IMR-90 (cell line): ENCODE results near the gene ZNF497. TPM values are rescaled to one million over a fixed set of nuclear protein-coding genes. Genes with fewer than 3 reads are reported as not detected.

Experiments used
- ATAC-seq: fragments of 200-7000 bp; cut with Tn5 transposase; 2 replicates; pipeline ENCODE4 v1.9.1; 2020; ENCODE audit warnings: low read depth, mild to moderate bottlenecking, moderate library complexity
- BruUV-seq: library from RNA; stranded (reverse); fragments of 400-500 nt; replicated peaks from 2 replicates; lab custom pipeline; 2021; lab: Mats Ljungman, UMichigan
- CTCF ChIA-PET: fragments of 300-600 bp; formaldehyde crosslinking; extraction: SDS; loops from one replicate; lab custom pipeline; 2021; ENCODE audit warnings: antibody characterized with exemption; lab: Yijun Ruan, JAX
- POLR2A ChIA-PET: fragments of 300-600 bp; sonication (Branson Sonifier 250); formaldehyde crosslinking; loops from one replicate; lab custom pipeline; 2022; ENCODE audit warnings: antibody characterized with exemption; ENCODE audit not compliant: unreplicated experiment; lab: Charles Lee
- DNase-seq: peaks from one replicate; pipeline ENCODE4 v3.0.0; 2013
- H2AFZ ChIP-seq: replicated peaks from 2 replicates; pipeline ENCODE3; 2013; ENCODE audit warnings: low read length, mild to moderate bottlenecking; ENCODE audit not compliant: poor library complexity
- H2AK5ac ChIP-seq: 2 replicates; pipeline ENCODE4 v1.6.1; 2013; ENCODE audit warnings: low read depth, low read length, inconsistent platforms
- H2AK9ac ChIP-seq: replicated peaks from 2 replicates; pipeline ENCODE3; 2013; ENCODE audit warnings: mild to moderate bottlenecking, low read depth, low read length, moderate library complexity; ENCODE audit not compliant: poor library complexity
- H2BK120ac ChIP-seq: 2 replicates; pipeline ENCODE4 v1.6.1; 2013; ENCODE audit warnings: low read depth, low read length, inconsistent platforms
- H2BK15ac ChIP-seq: 3 replicates; pipeline ENCODE4 v1.6.1; 2013; ENCODE audit warnings: low read depth, low read length, inconsistent platforms
- H2BK20ac ChIP-seq: 2 replicates; pipeline ENCODE4 v1.6.1; 2013; ENCODE audit warnings: low read depth, mild to moderate bottlenecking, inconsistent platforms, low read length, moderate library complexity
- H2BK5ac ChIP-seq: 2 replicates; pipeline ENCODE4 v1.6.1; 2013; ENCODE audit warnings: mild to moderate bottlenecking, low read depth, low read length, inconsistent platforms; ENCODE audit not compliant: poor library complexity, severe bottlenecking
- H3K14ac ChIP-seq: replicated peaks from 2 replicates; pipeline ENCODE4 v1.6.1; 2013; ENCODE audit warnings: low read depth, low read length, inconsistent platforms
- H3K18ac ChIP-seq: 2 replicates; pipeline ENCODE4 v1.6.1; 2013; ENCODE audit warnings: low read depth, low read length, control low read depth
- H3K23ac ChIP-seq: 2 replicates; pipeline ENCODE4 v1.6.1; 2013; ENCODE audit warnings: low read depth, low read length, inconsistent platforms
- H3K27ac ChIP-seq: 2 replicates; pipeline ENCODE4 v1.5.1; 2013; ENCODE audit warnings: mild to moderate bottlenecking, control low read depth, low read length; ENCODE audit not compliant: insufficient read depth
- H3K27me3 ChIP-seq: 2 replicates; pipeline ENCODE4 v1.6.1; 2013; ENCODE audit warnings: low read length; ENCODE audit not compliant: control insufficient read depth, insufficient read depth
- H3K36me3 ChIP-seq: 2 replicates; pipeline ENCODE4 v1.6.1; 2013; ENCODE audit warnings: low read length, mixed read lengths; ENCODE audit not compliant: control insufficient read depth, insufficient read depth
- H3K4ac ChIP-seq: 2 replicates; pipeline ENCODE4 v1.6.1; 2013; ENCODE audit warnings: low read depth, low read length, inconsistent platforms
- H3K4me1 ChIP-seq: 2 replicates; pipeline ENCODE4 v1.6.1; 2013; ENCODE audit warnings: low read length, mixed read lengths; ENCODE audit not compliant: control insufficient read depth, insufficient read depth
- H3K4me2 ChIP-seq: 2 replicates; pipeline ENCODE4 v1.6.1; 2013; ENCODE audit warnings: low read depth, mild to moderate bottlenecking, control low read depth, low read length, moderate library complexity
- H3K4me3 ChIP-seq: 2 replicates; pipeline ENCODE4 v1.5.1; 2013; ENCODE audit warnings: low read depth, mild to moderate bottlenecking, control low read depth, low read length, moderate library complexity; ENCODE audit not compliant: insufficient read depth
- H3K56ac ChIP-seq: 2 replicates; pipeline ENCODE4 v1.6.1; 2013; ENCODE audit warnings: low read length, inconsistent platforms; ENCODE audit not compliant: insufficient read depth; ENCODE audit errors: extremely low read depth
- H3K79me1 ChIP-seq, 2 experiments: 2 replicates each; pipeline ENCODE4 v1.6.1; 2013; ENCODE audit warnings: low read length in 2 of 2, inconsistent platforms in 1 of 2, low read depth in 1 of 2
- H3K9ac ChIP-seq: 2 replicates; pipeline ENCODE4 v1.6.1; 2013; ENCODE audit warnings: low read depth, low read length, control low read depth
- H3K9me1 ChIP-seq: 2 replicates; pipeline ENCODE4 v1.6.1; 2013; ENCODE audit warnings: low read length, inconsistent platforms; ENCODE audit not compliant: insufficient read depth
- H3K9me3 ChIP-seq: 2 replicates; pipeline ENCODE4 v1.6.1; 2013; ENCODE audit warnings: low read length; ENCODE audit not compliant: control insufficient read depth, insufficient read depth
- H4K20me1 ChIP-seq: 2 replicates; pipeline ENCODE4 v1.6.1; 2013; ENCODE audit warnings: low read length, inconsistent platforms; ENCODE audit not compliant: insufficient read depth
- H4K5ac ChIP-seq: 2 replicates; pipeline ENCODE4 v1.6.1; 2013; ENCODE audit warnings: mild to moderate bottlenecking, low read depth, low read length, control low read depth
- H4K8ac ChIP-seq, 2 experiments: 2 replicates each; pipeline ENCODE4 v1.6.1; 2013; ENCODE audit warnings: low read depth in 2 of 2, low read length in 2 of 2, control low read depth in 1 of 2, inconsistent platforms in 1 of 2
- H4K91ac ChIP-seq: 2 replicates; pipeline ENCODE4 v1.6.1; 2013; ENCODE audit warnings: low read depth, low read length, inconsistent platforms; ENCODE audit not compliant: insufficient read depth
- BHLHE40 ChIP-seq: fragments of 150-350 bp; IDR thresholded peaks from 2 replicates; pipeline ENCODE4 v1.6.1; 2016; ENCODE audit warnings: mild to moderate bottlenecking, low read depth, low read length
- CEBPB ChIP-seq: IDR thresholded peaks from 2 replicates; pipeline ENCODE4 v1.6.1; 2012; ENCODE audit warnings: low read depth, low read length, improper control_type of control experiment
- MXI1 ChIP-seq: IDR thresholded peaks from 2 replicates; pipeline ENCODE4 v1.6.1; 2012; ENCODE audit warnings: low read depth, mild to moderate bottlenecking, low read length, moderate library complexity, borderline replicate concordance
- NFE2L2 ChIP-seq: fragments of 150-350 bp; IDR thresholded peaks from 2 replicates; pipeline ENCODE4 v1.6.1; 2016; ENCODE audit warnings: low read depth, mild to moderate bottlenecking, low read length
- POLR2A ChIP-seq: IDR thresholded peaks from 2 replicates; pipeline ENCODE4 v1.6.1; 2012; ENCODE audit warnings: mild to moderate bottlenecking, low read depth, low read length
- RAD21 ChIP-seq: IDR thresholded peaks from 2 replicates; pipeline ENCODE4 v1.6.1; 2012; ENCODE audit warnings: low read length, improper control_type of control experiment
- RFX5 ChIP-seq: IDR thresholded peaks from 2 replicates; pipeline ENCODE4 v1.8.0; 2012; ENCODE audit warnings: low read depth, mild to moderate bottlenecking, low read length, moderate library complexity
- WGBS, 2 experiments: methylation state at CpG; one replicate each; pipeline versions ENCODE4 v1.1.5 to v1.1.7; 2013; ENCODE audit warnings: missing lambda C conversion rate in 2 of 2; ENCODE audit not compliant: insufficient read length in 1 of 2; ENCODE audit errors: extremely low coverage in 2 of 2; 5-methylcytosine and 5-hydroxymethylcytosine counted together
- dilution Hi-C: fragments of 300-500 bp; cut with HindIII; formaldehyde crosslinking; loops from one replicate; pipeline ENCODE4 v1.14.3; 2018; ENCODE audit warnings: low sequenced_read_pairs; ENCODE audit not compliant: unreplicated experiment
- in situ Hi-C: fragments of 300-500 bp; cut with MboI; formaldehyde crosslinking; loops from 3 replicates; pipeline ENCODE4 v1.14.3; 2019; ENCODE audit warnings: low sequenced_read_pairs, inconsistent platforms, mixed read lengths
- intact Hi-C: fragments of 100-400 bp; cut with micrococcal nuclease; formaldehyde crosslinking; loops from 2 replicates; pipeline ENCODE4 v1.10.0; 2022
- polyA plus RNA-seq, 3 experiments: library from polyadenylated mRNA; depleted of rRNA; stranded (reverse); fragments of >200 nt; gene quantifications; 2 replicates each; pipeline ENCODE4 v1.2.3, GENCODE V29; 2012; ENCODE audit warnings: low replicate concordance in 1 of 3
- total RNA-seq: library from RNA; depleted of rRNA; stranded (reverse); fragments of >200 nt; gene quantifications from 2 replicates; pipeline ENCODE4 v1.2.3, GENCODE V29; 2012
- TF ChIP-seq, protein P1 (sequence below): fragments of 150-350 bp; IDR thresholded peaks from 2 replicates; pipeline ENCODE4 v1.6.1; 2017; ENCODE audit warnings: mild to moderate bottlenecking, antibody characterized with exemption, low read length, low read depth
- TF ChIP-seq, protein P2 (sequence below): conservative IDR thresholded peaks from 2 replicates; pipeline ENCODE4 v1.5.1; 2012; ENCODE audit warnings: mild to moderate bottlenecking, low read depth, low read length, improper control_type of control experiment
- TF ChIP-seq, protein P3 (sequence below): fragments of 150-350 bp; IDR thresholded peaks from 2 replicates; pipeline ENCODE4 v1.6.1; 2016; ENCODE audit warnings: low read depth, mild to moderate bottlenecking, low read length, moderate library complexity, borderline replicate concordance

ZNF497 gene
- total and polyA plus RNA-seq, 2 of the 4 experiments (the other 2 are of a cell fraction) = 0.18 to 0.24 TPM

DNA sequence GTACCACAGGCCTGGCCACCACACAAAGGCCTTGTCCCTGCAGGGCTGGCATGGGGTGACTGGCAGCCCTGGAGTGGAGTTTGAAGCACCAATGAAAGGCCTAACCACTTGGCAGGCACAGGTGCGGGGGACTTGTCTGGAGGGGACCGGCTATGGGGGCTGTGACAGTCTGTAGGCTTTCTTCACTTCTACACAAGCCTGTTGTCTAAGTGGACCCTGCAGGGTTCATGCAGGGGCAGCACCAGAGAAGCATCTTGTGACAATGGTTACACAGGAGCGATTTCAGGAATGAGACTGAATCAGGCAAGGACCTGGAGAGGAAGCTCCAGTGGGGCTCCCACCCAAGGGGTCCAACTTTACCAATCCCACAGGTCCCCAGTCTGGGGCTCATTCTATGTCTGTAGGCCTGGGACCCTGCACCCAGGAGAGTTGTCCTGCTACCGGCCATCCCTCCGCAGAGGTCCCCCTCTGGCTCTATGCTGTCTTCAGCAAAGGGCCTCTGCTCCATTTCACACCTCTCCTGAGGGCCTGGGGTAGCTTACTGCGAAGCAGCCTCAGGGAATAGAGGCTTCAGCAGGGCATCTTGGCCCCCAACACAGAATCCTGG is 20.5 kb upstream of the ZNF497 start:
- Histone ChIP-seq H2BK5ac (no peak overlapping the region), H3K9me3 (no peaks in the 10 kb centered on the region), H4K8ac (no peak overlapping the region), H2AFZ (no peak overlapping the region), H3K14ac (no peak overlapping the region), H3K4me3 (no peak overlapping the region), H3K4me1 (peaks cover 18% of the 10 kb centered on the region), H3K56ac (no peak overlapping the region), H3K18ac (no peak overlapping the region), H3K4ac (no peak overlapping the region), H2BK120ac (no peak overlapping the region), H3K79me1 (peaks cover 22 to 53% of the 10 kb centered on the region in 2 experiments; a peak in 3 of 4 replicates), H3K27me3 (no peaks in the 10 kb centered on the region), H3K23ac (no peak overlapping the region), H2AK9ac (peak overlapping the region; percentile 68), H3K4me2 (no peak overlapping the region), H4K91ac (no peak overlapping the region), H3K36me3 (peaks cover 1% of the 10 kb centered on the region; the same call in 1 of the 2 replicates), H2AK5ac (no peak overlapping the region), H3K9ac (no peak overlapping the region), H3K27ac (no peak overlapping the region), H4K5ac (no peak overlapping the region), H2BK15ac (no peak overlapping the region), H2BK20ac (no peak overlapping the region), H4K20me1 (peaks cover 7% of the 10 kb centered on the region), H3K9me1 (peaks cover 31% of the 10 kb centered on the region)
- POLR2A ChIA-PET = no interaction called here
- dilution Hi-C loops (no loop called here), in situ Hi-C loops (no loop called here), intact Hi-C loops (no loop called here)
- TF ChIP-seq POLR2A (no peak), RFX5 (no peak), NFE2L2 (no peak), BHLHE40 (no peak), RAD21 (no peak), CEBPB (no peak), MXI1 (no peak)
- TF ChIP-seq, protein P1, sequence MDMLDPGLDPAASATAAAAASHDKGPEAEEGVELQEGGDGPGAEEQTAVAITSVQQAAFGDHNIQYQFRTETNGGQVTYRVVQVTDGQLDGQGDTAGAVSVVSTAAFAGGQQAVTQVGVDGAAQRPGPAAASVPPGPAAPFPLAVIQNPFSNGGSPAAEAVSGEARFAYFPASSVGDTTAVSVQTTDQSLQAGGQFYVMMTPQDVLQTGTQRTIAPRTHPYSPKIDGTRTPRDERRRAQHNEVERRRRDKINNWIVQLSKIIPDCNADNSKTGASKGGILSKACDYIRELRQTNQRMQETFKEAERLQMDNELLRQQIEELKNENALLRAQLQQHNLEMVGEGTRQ = no peak
- TF ChIP-seq, protein P2, sequence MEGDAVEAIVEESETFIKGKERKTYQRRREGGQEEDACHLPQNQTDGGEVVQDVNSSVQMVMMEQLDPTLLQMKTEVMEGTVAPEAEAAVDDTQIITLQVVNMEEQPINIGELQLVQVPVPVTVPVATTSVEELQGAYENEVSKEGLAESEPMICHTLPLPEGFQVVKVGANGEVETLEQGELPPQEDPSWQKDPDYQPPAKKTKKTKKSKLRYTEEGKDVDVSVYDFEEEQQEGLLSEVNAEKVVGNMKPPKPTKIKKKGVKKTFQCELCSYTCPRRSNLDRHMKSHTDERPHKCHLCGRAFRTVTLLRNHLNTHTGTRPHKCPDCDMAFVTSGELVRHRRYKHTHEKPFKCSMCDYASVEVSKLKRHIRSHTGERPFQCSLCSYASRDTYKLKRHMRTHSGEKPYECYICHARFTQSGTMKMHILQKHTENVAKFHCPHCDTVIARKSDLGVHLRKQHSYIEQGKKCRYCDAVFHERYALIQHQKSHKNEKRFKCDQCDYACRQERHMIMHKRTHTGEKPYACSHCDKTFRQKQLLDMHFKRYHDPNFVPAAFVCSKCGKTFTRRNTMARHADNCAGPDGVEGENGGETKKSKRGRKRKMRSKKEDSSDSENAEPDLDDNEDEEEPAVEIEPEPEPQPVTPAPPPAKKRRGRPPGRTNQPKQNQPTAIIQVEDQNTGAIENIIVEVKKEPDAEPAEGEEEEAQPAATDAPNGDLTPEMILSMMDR = no peak
- TF ChIP-seq, protein P3, sequence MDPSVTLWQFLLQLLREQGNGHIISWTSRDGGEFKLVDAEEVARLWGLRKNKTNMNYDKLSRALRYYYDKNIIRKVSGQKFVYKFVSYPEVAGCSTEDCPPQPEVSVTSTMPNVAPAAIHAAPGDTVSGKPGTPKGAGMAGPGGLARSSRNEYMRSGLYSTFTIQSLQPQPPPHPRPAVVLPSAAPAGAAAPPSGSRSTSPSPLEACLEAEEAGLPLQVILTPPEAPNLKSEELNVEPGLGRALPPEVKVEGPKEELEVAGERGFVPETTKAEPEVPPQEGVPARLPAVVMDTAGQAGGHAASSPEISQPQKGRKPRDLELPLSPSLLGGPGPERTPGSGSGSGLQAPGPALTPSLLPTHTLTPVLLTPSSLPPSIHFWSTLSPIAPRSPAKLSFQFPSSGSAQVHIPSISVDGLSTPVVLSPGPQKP = no peak
- no peak for ATAC-seq
- no peak for DNase-seq
- CTCF ChIA-PET = no interaction called here
- 100% methylated on average over 4 of the region's 6 CpGs; no CpG with 5 or more reads in 1 of the 2 experiments for whole genome bisulfite sequencing, 2 experiments
- no TSS peak for BruUV-seq
